Kidney (tissue), 22 donors: ENCODE results near the gene OVOL3. TPM values are rescaled to one million over a fixed set of nuclear protein-coding genes. Genes with fewer than 3 reads are reported as not detected.

ENCODE experiments used
- DNase-seq, 5 donors: peaks; one replicate each; pipeline ENCODE4 v3.0.0-alpha.2; 2013 to 2020
- FAIRE-seq: peaks from 2 replicates; lab custom pipeline; 2012; peaks lifted over from hg19 to GRCh38; lab: Jason Lieb, UNC
- H3K27ac ChIP-seq, 2 donors: one replicate each; pipeline ENCODE4 v1.7.0; 2013; ENCODE audit warnings: low read depth in 2 of 2, low read length in 2 of 2, inconsistent platforms in 1 of 2
- H3K27me3 ChIP-seq: one replicate; pipeline ENCODE4 v1.7.1; 2013; ENCODE audit warnings: low read length, inconsistent platforms; ENCODE audit not compliant: control insufficient read depth, insufficient read depth
- H3K36me3 ChIP-seq, 3 donors: one replicate each; pipeline versions ENCODE4 v1.7.0 to v1.7.1; 2013; ENCODE audit warnings: low read length in 3 of 3, control low read depth in 1 of 3, inconsistent platforms in 1 of 3; ENCODE audit not compliant: insufficient read depth in 3 of 3, control insufficient read depth in 2 of 3
- H3K4me1 ChIP-seq, 3 donors: one replicate each; pipeline versions ENCODE4 v1.7.0 to v1.7.1; 2013; ENCODE audit warnings: low read length in 3 of 3, inconsistent platforms in 1 of 3, low read depth in 1 of 3; ENCODE audit not compliant: control insufficient read depth in 2 of 3, insufficient read depth in 2 of 3
- H3K4me3 ChIP-seq, 3 donors: one replicate each; pipeline versions ENCODE4 v1.7.0 to v1.8.1; 2013; ENCODE audit warnings: low read length in 3 of 3, control low read depth in 1 of 3, inconsistent platforms in 1 of 3
- H3K9ac ChIP-seq, 3 donors: one replicate each; pipeline versions ENCODE4 v1.7.0 to v1.7.1; 2013; ENCODE audit warnings: low read length in 3 of 3, control low read depth in 1 of 3, inconsistent platforms in 1 of 3
- H3K9me3 ChIP-seq, 3 donors: one replicate each; pipeline versions ENCODE4 v1.7.0 to v1.7.1; 2013; ENCODE audit warnings: low read length in 3 of 3, control low read depth in 1 of 3, inconsistent platforms in 1 of 3; ENCODE audit not compliant: control insufficient read depth in 2 of 3, insufficient read depth in 1 of 3
- intact Hi-C: fragments of 100-400 bp; cut with DNase I; formaldehyde crosslinking; loops from one replicate; pipeline ENCODE4 v1.11.1; 2022
- long read RNA-seq, 10 donors: library from polyadenylated mRNA in 1 of 10; unstranded in 1 of 10; transcript quantifications; one replicate each; pipeline ENCODE4 v2.0.0 and lab custom pipeline, GENCODE V29; 2021 to 2026
- polyA plus RNA-seq: library from polyadenylated mRNA; stranded (reverse); fragments of 350-450 nt; fragmentation: Illumina TruSeq; extraction: RNeasy Lipid Tissue Mini Kit (QIAGEN cat#74804); gene quantifications from one replicate; pipeline ENCODE4 v1.2.3, GENCODE V29; 2014; ENCODE audit warnings: low read depth, low replicate concordance; ENCODE audit not compliant: insufficient read depth
- total RNA-seq: library from RNA; stranded (reverse); fragmentation: NEBNext Ultra II Directional; extraction: Animal tissue kit (Norgen Biotek cat#: 25700); gene quantifications from one replicate; pipeline ENCODE4 v1.2.1, GENCODE V29; 2021
- TF ChIP-seq, protein P1 (sequence below): IDR thresholded peaks from 3 replicates; pipeline ENCODE4 v1.5.1; 2012; ENCODE audit warnings: mild to moderate bottlenecking, moderate library complexity, borderline replicate concordance; ENCODE audit not compliant: insufficient read depth; ENCODE audit errors: extremely low read depth
- donor health status: control.
- donor health status: control.
- donor health status: control.
- donor health status: control.
- donor health status: control.
- donor health status: DM: yes; HTN: yes; CAD: no.
- donor health status: Normal renal cell carcinoma (clear cell type).

OVOL3 gene
- not detected for total RNA-seq
- not detected for polyA plus RNA-seq
- long read RNA-seq, donor 1: 0 reads
- long read RNA-seq, donor 2: 0 reads
- long read RNA-seq, donor 3: 0 reads
- long read RNA-seq, donor 4: 0 reads
- long read RNA-seq, donor 5: 0 reads
- long read RNA-seq, donor 6: 0 reads
- long read RNA-seq, donor 7: 0 reads
- long read RNA-seq, donor 8: 0 reads
- long read RNA-seq, donor 9: 0 reads
- long read RNA-seq, donor 10: 0 reads

DNA sequence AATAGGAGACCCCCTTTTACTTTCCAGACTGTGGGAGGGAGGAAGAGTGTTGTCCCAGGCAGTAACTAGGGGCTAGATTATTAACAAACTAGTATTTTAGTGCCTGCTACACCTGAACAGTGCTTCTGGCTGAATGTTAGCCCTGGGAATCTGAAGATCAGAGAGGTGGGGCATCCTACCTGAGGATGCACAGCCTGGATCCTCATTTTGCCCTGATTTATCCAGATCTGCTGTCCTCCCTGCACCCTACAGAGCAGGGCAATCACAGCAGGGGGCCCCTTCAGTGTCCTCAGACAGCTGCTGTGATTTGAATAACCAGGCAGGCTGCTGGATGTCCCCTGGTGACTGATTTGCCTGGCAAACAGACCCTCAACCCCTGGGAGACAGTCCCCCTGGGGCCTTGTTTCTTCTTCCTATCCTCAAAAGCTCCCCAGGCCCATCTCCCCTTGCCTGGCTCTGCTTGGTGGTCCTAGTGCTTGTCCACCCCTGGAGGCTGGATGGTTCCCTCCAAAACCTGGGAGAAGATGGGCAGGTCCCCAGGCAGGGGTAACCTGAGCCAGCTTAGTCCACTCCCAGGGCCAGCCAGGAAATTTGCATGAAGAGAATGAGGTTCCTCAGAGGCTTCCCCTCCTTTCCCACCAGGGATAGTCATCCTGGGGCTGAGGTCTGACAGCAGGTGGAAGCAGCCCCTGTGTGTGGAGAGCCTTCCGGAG is at the start of gene OVOL3:
Gene OVOL3, plus strand, starts transcription at position 657 of the 713 bp plus-strand sequence. CDS start 60 bp downstream, outside the sequence.
- Histone ChIP-seq H3K9ac (no peak within 1 kb of the TSS), H3K4me3 (no peak within 1 kb of the TSS), H3K9me3 (no peaks in the 10 kb centered on the region), H3K4me1 (peaks cover 0 to 10% (median 0%) of the 10 kb centered on the region in 3 donors), H3K27ac (no peak within 1 kb of the TSS), H3K27me3 (no peaks in the 10 kb centered on the region), H3K36me3 (peaks cover 0 to 13% (median 0%) of the 10 kb centered on the region in 3 donors)
- no peak for DNase-seq
- TF ChIP-seq, protein P1, sequence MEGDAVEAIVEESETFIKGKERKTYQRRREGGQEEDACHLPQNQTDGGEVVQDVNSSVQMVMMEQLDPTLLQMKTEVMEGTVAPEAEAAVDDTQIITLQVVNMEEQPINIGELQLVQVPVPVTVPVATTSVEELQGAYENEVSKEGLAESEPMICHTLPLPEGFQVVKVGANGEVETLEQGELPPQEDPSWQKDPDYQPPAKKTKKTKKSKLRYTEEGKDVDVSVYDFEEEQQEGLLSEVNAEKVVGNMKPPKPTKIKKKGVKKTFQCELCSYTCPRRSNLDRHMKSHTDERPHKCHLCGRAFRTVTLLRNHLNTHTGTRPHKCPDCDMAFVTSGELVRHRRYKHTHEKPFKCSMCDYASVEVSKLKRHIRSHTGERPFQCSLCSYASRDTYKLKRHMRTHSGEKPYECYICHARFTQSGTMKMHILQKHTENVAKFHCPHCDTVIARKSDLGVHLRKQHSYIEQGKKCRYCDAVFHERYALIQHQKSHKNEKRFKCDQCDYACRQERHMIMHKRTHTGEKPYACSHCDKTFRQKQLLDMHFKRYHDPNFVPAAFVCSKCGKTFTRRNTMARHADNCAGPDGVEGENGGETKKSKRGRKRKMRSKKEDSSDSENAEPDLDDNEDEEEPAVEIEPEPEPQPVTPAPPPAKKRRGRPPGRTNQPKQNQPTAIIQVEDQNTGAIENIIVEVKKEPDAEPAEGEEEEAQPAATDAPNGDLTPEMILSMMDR: no peak
- FAIRE-seq: no peak
- intact Hi-C loops: no loop called here

- Histone ChIP-seq H3K9ac (no peak overlapping the region), H3K36me3 (no peaks in the 10 kb centered on the region), H3K4me1 (no peaks in the 10 kb centered on the region), H3K27me3 (no peaks in the 10 kb centered on the region), H3K27ac (no peak overlapping the region), H3K4me3 (no peak overlapping the region), H3K9me3 (no peaks in the 10 kb centered on the region)
- intact Hi-C loops: no loop called here
- DNase-seq (no peak), FAIRE-seq (no peak)
- TF ChIP-seq, protein P1: no peak
These were observed 49.6 kb upstream of the OVOL3 start for GRCh38 chr19:36061367-36061766.

GRCh38 chr19:36064826-36065225 is 46.1 kb upstream of the OVOL3 start:
- Histone ChIP-seq H3K27ac (no peak overlapping the region), H3K4me3 (no peak overlapping the region), H3K36me3 (no peaks in the 10 kb centered on the region), H3K27me3 (no peaks in the 10 kb centered on the region), H3K9me3 (no peaks in the 10 kb centered on the region), H3K9ac (no peak overlapping the region), H3K4me1 (no peaks in the 10 kb centered on the region)
- DNase-seq (no peak), FAIRE-seq (no peak)
- intact Hi-C loops: no loop called here
- TF ChIP-seq, protein P1: no peak
